AG08395 (cell line): ENCODE measurements around the gene HES6.

Experiments
- DNase-seq: peaks from one replicate; pipeline ENCODE4 v3.0.0; 2012; ENCODE audit warnings: mixed read lengths, low spot score

The HES6 gene

GRCh38 chr2:238233625-238234024 is 6.2 kb downstream of the HES6 start:
- DNase-seq, result no peak

DNA sequence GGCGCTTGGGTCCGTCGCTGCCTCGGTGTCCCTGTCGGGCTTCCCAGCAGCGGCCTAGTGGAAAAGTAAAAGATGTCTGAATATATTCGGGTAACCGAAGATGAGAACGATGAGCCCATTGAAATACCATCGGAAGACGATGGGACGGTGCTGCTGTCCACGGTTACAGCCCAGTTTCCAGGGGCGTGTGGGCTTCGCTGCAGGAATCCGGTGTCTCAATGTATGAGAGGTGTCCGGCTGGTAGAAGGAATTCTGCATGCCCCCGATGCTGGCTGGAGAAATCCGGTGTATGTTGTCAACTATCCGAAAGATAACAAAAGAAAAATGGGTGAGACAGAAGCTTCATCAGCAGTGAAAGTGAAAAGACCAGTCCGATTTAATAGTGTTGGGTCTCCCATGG is 8.0 kb downstream of the HES6 start:
- DNase-seq, result no peak

DNA sequence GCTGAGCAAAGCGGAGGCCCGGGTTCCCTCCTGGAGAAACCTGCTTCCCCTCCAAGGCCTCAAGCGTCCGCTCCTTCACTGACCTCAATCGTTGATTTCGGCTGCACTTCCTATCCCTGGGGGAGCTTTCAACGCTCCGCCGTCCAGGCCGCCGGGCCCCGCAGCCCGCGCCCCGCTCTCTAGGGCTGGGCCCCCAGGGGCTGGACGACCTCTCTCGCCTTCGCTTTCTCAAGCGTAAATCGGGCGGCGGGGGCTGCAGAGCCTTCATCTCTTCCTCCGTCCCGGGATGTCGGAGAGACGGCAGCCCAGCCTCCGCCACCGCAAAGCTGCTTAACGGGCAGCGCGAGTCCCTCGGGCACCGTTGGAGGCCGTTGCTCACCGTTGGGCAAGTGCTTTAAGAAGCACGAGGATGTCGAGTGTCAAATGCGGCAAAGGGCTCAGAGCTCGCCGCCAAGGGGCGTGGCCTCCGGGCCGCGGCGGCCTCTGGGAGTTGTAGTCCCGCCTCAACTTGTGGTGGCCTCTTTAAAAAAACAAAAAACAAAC is 8.5 kb downstream of the HES6 start:
- DNase-seq, result peak; percentile 63

DNA sequence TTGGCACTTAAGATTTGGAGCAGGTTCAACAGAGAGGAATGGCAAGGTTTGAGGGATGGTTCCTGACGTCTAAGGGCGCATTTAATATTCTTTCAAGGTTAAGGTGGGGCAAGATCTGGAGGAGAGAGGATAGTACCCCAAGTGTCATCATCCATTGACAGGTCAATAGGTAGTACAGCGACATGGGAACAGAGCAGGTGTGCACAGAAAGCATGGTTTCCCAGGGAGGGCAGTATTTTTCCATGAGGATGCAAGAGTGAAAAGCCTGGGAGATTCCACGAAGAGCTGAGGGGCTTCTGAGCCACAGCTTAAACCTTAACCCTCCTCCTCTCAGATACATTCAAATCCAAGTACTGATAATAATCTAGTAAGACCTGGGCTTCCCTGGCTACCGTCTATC is 9.1 kb downstream of the HES6 start:
- no peak for DNase-seq

DNA sequence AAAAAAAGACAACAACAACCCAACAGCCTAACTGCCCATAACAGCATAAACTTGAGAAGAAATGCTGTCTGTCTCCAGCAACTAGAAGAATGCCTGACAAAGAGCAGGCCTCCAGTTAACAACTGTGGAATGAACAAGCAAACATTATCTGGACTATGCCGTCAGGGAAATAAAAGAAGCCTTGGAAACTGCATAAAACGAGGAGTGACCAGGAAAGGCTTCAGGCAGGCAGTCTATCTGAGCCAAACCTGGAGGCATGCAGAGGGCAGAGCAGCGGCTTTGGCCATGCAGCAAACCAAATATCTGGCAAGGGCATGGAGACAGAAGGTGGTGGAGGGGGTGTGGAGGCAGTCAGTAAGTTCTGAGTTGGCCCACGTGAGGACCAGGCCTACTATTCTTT is 11.1 kb downstream of the HES6 start:
- no peak for DNase-seq

DNA sequence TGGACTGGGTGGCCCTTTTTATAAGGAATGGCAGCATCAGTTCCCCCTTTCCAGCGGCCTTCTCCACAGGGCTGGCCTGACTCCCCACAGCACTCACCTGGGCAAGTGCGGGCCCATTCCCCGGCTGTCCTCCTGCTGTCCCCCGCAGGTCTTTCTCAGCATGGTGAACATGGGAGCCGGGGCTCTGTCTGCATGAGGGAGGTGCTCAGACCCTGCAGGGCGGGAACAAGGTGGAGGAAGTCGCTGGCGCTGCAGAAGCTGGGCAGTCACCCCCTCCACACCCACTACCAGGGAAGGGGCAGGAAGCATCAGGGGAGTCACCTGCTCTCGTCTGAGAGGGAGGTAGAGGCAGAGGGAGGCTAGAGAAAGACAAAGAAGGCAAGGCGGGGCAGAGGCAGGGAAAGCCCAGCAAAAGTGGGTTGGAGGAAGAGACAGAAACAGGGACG is 12.2 kb downstream of the HES6 start:
- no peak for DNase-seq

GRCh38 chr2:238226698-238227586 is 12.9 kb downstream of the HES6 start:
- no peak for DNase-seq

DNA sequence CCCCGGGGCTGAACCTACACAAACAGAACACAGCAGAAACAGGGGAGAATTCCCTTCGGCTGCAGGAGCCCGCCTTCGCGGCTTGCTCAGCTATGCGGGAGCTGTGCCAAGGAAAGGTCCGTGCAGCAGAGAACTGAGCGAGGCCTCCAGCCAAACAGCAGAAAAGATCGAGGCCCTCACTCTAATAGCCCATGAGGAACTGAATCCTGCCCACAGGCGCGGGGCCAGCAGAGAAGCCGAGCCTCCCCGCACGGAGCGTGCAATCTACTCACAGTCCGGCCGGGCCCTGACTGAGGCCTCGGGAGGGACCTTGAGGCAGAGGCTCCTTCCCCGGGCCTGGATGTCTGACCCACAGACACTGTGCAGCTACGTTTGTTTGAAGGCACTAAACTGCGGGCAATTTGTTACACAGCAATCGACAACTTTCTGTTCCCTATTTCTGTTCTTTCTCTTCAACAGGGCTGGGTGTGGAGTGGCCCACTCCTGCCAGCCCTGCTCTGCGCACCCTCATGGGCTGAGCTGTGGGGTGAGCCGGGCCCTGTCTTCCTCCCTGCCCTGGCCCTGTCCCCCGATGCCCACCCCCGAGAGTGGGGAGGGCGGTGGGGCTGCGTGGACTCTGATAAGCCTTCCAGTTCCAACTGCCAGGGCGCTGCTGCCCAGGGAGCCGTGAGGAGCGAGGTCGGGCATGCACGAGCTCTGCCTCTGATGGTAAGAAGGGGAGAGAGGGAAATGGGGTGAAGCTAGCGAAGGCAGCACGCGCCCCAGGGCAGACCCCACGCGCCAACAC is 13.7 kb downstream of the HES6 start:
- no peak for DNase-seq

GRCh38 chr2:238225121-238225520 is 14.7 kb downstream of the HES6 start:
- DNase-seq, result no peak

DNA sequence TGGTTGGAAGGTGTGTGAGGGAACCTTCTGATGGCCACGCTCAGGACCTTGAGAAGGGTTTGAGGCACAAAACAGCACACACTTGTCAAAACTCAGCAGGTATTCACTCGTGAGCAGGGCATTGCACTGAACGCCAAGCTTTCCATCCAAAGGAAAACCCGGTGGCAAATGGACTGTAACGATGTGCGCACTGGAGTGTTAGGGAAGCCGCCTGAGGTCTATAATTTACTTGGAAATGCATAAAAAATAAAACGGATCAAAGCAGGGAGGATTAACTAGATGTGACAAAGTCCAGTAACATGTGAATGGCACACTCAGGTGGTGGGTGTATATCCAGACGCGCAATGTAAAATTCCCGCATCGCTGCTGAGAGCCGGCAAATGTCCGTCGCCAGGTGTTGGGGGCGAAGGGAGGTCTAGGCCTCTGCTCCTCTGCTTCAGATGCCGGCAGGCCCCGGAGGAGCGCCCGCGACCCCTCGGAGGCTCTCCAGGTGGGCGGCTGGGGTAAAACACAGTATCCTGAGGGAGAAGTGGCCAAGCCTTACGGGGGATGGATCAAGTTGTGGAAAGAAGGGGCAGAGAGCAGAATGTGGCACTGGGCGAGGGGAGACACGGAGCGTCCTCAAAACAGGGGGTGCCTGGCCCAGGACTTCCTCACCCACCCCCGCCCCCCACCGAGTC is 15.3 kb downstream of the HES6 start:
- DNase-seq, result no peak

GRCh38 chr2:238220892-238221521 is 18.8 kb downstream of the HES6 start:
- DNase-seq, result no peak

GRCh38 chr2:238220274-238220891 is 19.5 kb downstream of the HES6 start:
- DNase-seq, result no peak

DNA sequence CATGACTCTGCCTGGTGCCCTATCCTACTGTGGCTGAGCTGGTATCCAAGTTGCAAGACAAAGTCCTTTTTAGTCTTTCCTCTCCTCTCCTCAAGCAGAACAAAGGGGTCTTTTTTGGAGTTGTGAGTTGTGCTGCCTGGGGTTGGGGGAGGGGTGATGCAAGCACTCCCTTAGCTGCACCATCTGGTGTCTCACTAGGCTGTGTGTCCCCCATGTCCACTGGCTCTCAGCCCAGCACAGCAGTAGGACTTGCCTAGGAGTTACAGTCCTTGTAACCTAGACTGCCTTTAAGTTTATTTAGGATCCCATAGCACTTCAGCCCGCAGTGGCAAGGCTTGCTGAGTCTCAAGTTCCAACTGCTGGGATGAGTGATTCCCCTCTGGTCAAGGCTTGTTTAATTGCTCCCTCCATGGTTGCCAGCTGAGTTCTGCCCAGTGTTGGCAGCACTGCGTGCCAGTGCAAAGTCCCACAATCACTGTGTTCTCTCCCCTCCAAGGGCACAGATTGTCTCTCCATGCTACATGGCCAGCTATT is 23.1 kb downstream of the HES6 start:
- DNase-seq, result no peak

GRCh38 chr2:238207006-238207405 is 32.8 kb downstream of the HES6 start:
- DNase-seq, result no peak

DNA sequence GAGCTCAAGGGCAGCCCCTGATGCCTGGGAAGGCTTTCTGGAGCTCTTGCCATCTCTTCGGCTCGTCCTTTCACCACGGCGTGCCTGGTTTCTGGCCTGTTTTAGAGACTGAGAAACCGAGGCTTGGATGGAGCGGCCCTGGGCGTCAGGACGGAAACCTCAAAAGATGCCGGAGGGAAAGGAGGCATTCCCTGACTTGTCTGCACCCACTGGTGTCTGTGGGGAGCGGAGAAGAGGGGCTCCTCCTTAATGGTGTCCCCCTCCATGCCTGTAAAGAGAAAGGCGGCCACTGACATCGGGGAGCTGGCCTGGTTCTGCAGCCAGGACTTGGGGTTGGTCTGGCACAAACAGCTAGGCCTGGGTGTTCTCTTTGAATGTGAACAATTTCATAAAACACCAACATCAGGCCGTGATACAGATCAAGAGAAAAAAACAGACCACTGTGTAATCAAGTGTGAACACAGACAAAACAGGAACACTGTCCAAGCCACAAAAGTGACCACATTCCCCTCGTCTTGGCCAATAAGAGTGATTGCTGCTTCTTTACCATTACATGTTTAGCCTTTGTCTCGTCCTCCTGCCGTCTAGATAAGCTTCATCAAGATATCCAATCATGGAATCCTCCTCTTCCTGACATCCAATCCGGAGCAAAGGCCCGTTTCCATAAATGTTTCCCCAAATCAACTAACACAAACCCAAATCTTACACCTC is 35.7 kb downstream of the HES6 start:
- no peak for DNase-seq

DNA sequence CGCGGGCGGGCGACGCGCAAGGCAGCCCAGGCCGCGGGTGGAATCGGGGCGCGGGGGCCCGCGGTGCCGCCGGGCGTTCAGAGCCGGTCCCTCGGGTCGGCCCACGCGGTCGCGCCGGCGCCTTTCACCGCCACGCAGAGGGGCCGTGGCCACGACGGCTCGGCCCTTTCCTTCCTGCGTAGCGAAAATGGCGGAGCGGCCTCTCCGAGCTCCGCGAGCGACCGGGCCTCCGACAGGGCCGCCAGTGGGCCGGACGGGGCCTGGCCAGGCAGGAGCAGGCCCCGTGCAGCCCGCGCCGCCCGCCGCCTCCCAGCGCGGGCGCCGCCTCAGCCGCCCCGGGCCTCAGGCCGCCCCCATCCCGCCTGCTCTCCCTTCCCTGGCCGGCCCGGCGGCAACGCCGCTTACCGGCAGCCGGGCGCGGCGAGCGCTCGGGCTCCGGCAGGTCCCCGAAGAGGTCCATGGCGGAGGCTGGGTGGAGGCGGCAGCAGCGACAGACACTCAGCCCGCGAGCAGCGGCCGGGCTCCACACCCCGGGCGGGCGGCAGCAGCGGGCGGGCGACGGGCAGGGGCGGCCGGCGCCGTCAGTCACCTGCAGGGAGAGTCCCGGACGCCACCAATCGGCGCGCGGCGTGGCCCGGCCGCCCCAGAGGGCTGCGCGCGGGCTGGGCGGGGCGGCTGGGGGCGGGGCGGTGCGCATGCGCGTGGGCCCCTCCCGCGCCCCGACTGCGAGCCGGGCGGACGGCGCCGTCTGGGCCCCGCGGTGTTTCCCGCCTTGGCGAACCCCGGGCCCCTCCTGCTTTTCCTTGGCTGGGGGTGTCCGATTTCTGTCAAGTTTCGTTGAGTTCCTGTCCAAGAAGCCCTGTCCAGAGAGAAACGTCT is 36.5 kb downstream of the HES6 start, which contains the start of gene ILKAP:
ILKAP (minus strand) TSS at position 602 of the 879 bp plus-strand sequence; CDS start at position 460, 142 bp downstream.
- peak; percentile 100 for DNase-seq

DNA sequence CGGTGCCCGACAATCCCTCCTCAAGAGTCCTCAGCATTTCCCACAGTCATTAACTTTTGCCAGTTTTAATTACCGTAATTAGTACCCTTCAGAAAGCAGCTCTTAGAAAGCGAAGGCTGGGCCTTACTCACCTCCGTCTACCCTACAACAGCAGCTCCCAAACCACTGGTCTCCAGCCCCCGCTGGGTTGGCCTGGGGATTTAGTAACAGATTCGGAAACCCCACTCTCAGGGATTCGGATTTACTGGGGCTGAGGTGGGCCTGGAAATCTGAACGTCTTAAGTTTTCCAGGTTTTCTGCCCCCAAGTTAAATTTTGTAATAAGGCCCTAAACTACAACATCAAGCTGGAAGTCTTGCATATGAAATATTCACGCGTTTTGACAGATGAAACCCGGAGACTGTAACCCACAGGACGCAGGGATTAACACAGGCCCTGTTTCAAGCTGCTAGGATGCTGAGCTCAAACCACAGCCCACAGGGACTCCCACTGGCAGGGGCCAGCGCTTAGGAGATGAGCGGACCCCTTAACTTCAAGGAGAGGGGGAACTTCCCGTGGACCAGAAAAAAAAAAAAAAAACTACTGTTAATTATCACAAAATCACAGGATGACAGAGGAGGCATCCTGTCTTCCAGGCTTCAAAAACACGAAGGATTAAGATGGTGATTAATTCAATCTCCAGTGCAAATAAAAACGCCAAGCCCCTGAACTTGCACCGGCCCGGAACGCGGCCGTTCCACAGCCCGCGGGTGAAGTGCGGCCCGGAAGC is 37.3 kb downstream of the HES6 start:
- peak; percentile 36 for DNase-seq

GRCh38 chr2:238190445-238190844 is 49.4 kb downstream of the HES6 start:
- no peak for DNase-seq
